B cell (primary cell): ENCODE results near the gene HDAC9. TPM values are rescaled to one million over a fixed set of nuclear protein-coding genes. Genes with fewer than 3 reads are reported as not detected.

ENCODE experiments used
- ATAC-seq: fragments of 200-7000 bp; cut with Tn5 transposase; one replicate; pipeline ENCODE4 v1.10.0; 2021; ENCODE audit warnings: low read depth, mild to moderate bottlenecking, moderate number of reproducible peaks, moderate library complexity
- CTCF ChIA-PET: fragments of 350-600 bp; sonication (Branson Sonifier 250); formaldehyde crosslinking; loops from one replicate; lab custom pipeline; 2021; ENCODE audit warnings: antibody characterized with exemption, inconsistent platforms; lab: Charles Lee
- POLR2A ChIA-PET: fragments of 350-600 bp; sonication (Branson Sonifier 250); formaldehyde crosslinking; loops from one replicate; lab custom pipeline; 2021; ENCODE audit warnings: antibody characterized with exemption; lab: Charles Lee
- DNase-seq: peaks from one replicate; pipeline ENCODE4 v3.0.0; 2013
- H2AFZ ChIP-seq: 2 replicates; pipeline ENCODE4 v1.6.1; 2012; ENCODE audit warnings: mild to moderate bottlenecking, low read depth, low read length; ENCODE audit not compliant: insufficient read depth, poor library complexity, severe bottlenecking
- H3K27ac ChIP-seq, 2 donors: 1 replicate in 1 of 2; 2 replicates in 1 of 2; pipeline ENCODE4 v1.5.1; 2012 to 2013; ENCODE audit warnings: low read length in 2 of 2, mild to moderate bottlenecking in 2 of 2, moderate library complexity in 1 of 2
- H3K27me3 ChIP-seq, 4 experiments: fragments of 200-600 bp in 1 of 4; sonication (generic) in 1 of 4; replicated peaks in 1 of 4; 1 replicate in 2 of 4; 2 replicates in 2 of 4; pipeline versions ENCODE4 v1.6.1 to v1.7.0; 2013 to 2016; ENCODE audit warnings: low read length in 3 of 4, mild to moderate bottlenecking in 2 of 4, mixed read lengths in 1 of 4, moderate library complexity in 1 of 4; ENCODE audit not compliant: insufficient read depth in 4 of 4, control insufficient read depth in 3 of 4; ENCODE audit errors: control extremely low read depth in 1 of 4
- H3K36me3 ChIP-seq, 2 experiments: replicated peaks in 1 of 2; 1 replicate in 1 of 2; 2 replicates in 1 of 2; pipeline versions ENCODE4 v1.6.1 to v1.7.1; 2013; ENCODE audit warnings: low read length in 1 of 2; ENCODE audit not compliant: insufficient read depth in 2 of 2, control insufficient read depth in 1 of 2; ENCODE audit errors: control extremely low read depth in 1 of 2, extremely low read depth in 1 of 2
- H3K4me1 ChIP-seq, 2 donors: fragments of 200-600 bp in 1 of 2; sonication (generic) in 1 of 2; 1 replicate in 1 of 2; 2 replicates in 1 of 2; pipeline versions ENCODE4 v1.5.1 to v1.6.1; 2013 to 2017; ENCODE audit warnings: low read length in 2 of 2; ENCODE audit not compliant: control insufficient read depth in 2 of 2, insufficient read depth in 2 of 2
- H3K4me2 ChIP-seq: replicated peaks from 2 replicates; pipeline ENCODE3; 2012; ENCODE audit warnings: mild to moderate bottlenecking, low read depth, low read length; ENCODE audit not compliant: poor library complexity, severe bottlenecking
- H3K4me3 ChIP-seq, 5 experiments: fragments of 200-600 bp in 1 of 5; sonication (generic) in 1 of 5; 1 replicate in 3 of 5; 2 replicates in 2 of 5; pipeline versions ENCODE4 v1.5.1 to v1.7.0; 2011 to 2016; ENCODE audit warnings: low read length in 4 of 5, mild to moderate bottlenecking in 4 of 5, low read depth in 2 of 5, control low read depth in 1 of 5, moderate library complexity in 1 of 5; ENCODE audit not compliant: insufficient read depth in 1 of 5; ENCODE audit errors: control extremely low read depth in 1 of 5, extremely low read depth in 1 of 5
- H3K79me2 ChIP-seq: fragments of 200-600 bp; sonication (generic); one replicate; pipeline ENCODE4 v1.6.0; 2016; ENCODE audit warnings: low read length; ENCODE audit not compliant: control insufficient read depth, insufficient read depth
- H3K9ac ChIP-seq: fragments of 200-600 bp; sonication (generic); 2 replicates; pipeline ENCODE4 v1.6.1; 2017; ENCODE audit warnings: mild to moderate bottlenecking, low read length, moderate library complexity
- H3K9me3 ChIP-seq, 3 donors: one replicate each; pipeline versions ENCODE4 v1.6.1 to v1.7.1; 2013; ENCODE audit warnings: low read length in 2 of 3; ENCODE audit not compliant: control insufficient read depth in 2 of 3, insufficient read depth in 1 of 3; ENCODE audit errors: control extremely low read depth in 1 of 3
- H4K20me1 ChIP-seq: 2 replicates; pipeline ENCODE4 v1.6.0; 2012; ENCODE audit warnings: mild to moderate bottlenecking, low read length; ENCODE audit not compliant: insufficient read depth, control insufficient read depth, poor library complexity, severe bottlenecking
- H3K27ac Mint-ChIP-seq: one replicate; pipeline ENCODE4 v1.8.0; 2021; ENCODE audit warnings: mixed read lengths
- H3K27me3 Mint-ChIP-seq: one replicate; pipeline ENCODE4 v1.8.0; 2021; ENCODE audit warnings: mixed read lengths
- H3K4me1 Mint-ChIP-seq: one replicate; pipeline ENCODE4 v1.8.0; 2021; ENCODE audit warnings: mixed read lengths
- H3K4me3 Mint-ChIP-seq: one replicate; pipeline ENCODE4 v1.8.0; 2021; ENCODE audit warnings: mixed read lengths
- H3K9me3 Mint-ChIP-seq: one replicate; pipeline ENCODE4 v1.8.0; 2022; ENCODE audit warnings: mixed read lengths; ENCODE audit not compliant: insufficient read depth
- CTCF ChIP-seq: fragments of 200-600 bp; IDR thresholded peaks from one replicate; pipeline ENCODE4 v1.8.0; 2022; ENCODE audit warnings: antibody characterized with exemption, mild to moderate bottlenecking
- EZH2 ChIP-seq: IDR thresholded peaks from 2 replicates; pipeline ENCODE4 v1.6.1; 2012; ENCODE audit warnings: borderline replicate concordance, low read depth, mild to moderate bottlenecking, moderate library complexity, low read length; ENCODE audit not compliant: insufficient read depth, poor library complexity, severe bottlenecking
- WGBS: methylation state at CpG from one replicate; pipeline ENCODE4 v1.1.5; 2013; ENCODE audit warnings: missing lambda C conversion rate; ENCODE audit not compliant: insufficient coverage; 5-methylcytosine and 5-hydroxymethylcytosine counted together
- intact Hi-C: fragments of 100-400 bp; cut with micrococcal nuclease; formaldehyde crosslinking; loops from one replicate; pipeline ENCODE4 v1.10.0; 2022
- polyA plus RNA-seq: library from polyadenylated mRNA; depleted of rRNA; stranded (reverse); fragments of >200 nt; gene quantifications from 2 replicates; pipeline ENCODE4 v1.2.3, GENCODE V29; 2012
- total RNA-seq, 2 donors: library from RNA; stranded (reverse); fragments of 120-200 nt in 1 of 2; gene quantifications; 1 replicate in 1 of 2; 2 replicates in 1 of 2; pipeline versions ENCODE4 v1.2.3 to v1.2.4, GENCODE V29; 2013 to 2022

HDAC9 gene
- total and polyA plus RNA-seq, 2 donors (not counting 1 experiment from before 2014, with no cell fraction given), result 49.1 to 64.8 TPM

DNA sequence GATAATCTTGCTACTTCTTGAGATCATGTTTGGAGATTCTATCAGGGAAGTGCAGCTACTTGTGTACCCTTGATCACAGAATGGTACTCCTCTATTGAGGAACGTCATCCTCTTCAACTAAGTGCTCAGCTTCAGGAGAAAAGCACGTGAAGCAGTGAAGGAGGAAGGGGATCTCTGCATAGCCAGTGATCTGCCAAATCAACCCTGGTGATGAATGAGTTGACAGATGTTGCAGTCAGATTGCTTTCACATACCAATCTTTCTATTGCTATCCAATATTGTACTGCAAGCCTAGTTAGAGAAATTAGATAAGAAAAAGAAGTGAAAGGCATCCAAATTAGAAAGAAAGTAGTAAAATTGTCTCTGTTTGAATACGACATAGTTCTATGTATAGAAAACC is 312.5 kb downstream of the HDAC9 start:
- Mint-ChIP-seq H3K27ac (no peak overlapping the region), H3K4me1 (no peaks in the 10 kb centered on the region), H3K27me3 (no peaks in the 10 kb centered on the region), H3K9me3 (peaks cover 5% of the 10 kb centered on the region), H3K4me3 (no peak overlapping the region)
- H3K9ac ChIP-seq, result no peak overlapping the region
- H4K20me1 ChIP-seq, result no peaks in the 10 kb centered on the region
- no peak overlapping the region for H3K4me3 ChIP-seq
- no peak overlapping the region for H3K27ac ChIP-seq
- CTCF ChIA-PET, result no interaction called here
- no peaks in the 10 kb centered on the region for H3K4me1 ChIP-seq
- TF ChIP-seq EZH2 (no peak), CTCF (no peak)
- H3K79me2 ChIP-seq, result no peaks in the 10 kb centered on the region
- POLR2A ChIA-PET, result no interaction called here
- no peaks in the 10 kb centered on the region for H3K27me3 ChIP-seq
- ATAC-seq (no peak), DNase-seq (no peak)
- peaks cover 0 to 7% (median 2%) of the 10 kb centered on the region in 3 donors for H3K9me3 ChIP-seq
- H3K4me2 ChIP-seq, result no peak overlapping the region
- intact Hi-C loops, result no loop called here
- H2AFZ ChIP-seq, result no peak overlapping the region
- H3K36me3 ChIP-seq, result no peaks in the 10 kb centered on the region
- no CpG with 5 or more reads among the region's 3 CpGs for WGBS

GRCh38 chr7:18815261-18815960 is 319.9 kb downstream of the HDAC9 start:
- Mint-ChIP-seq H3K27ac (no peak overlapping the region), H3K4me3 (no peak overlapping the region), H3K27me3 (no peaks in the 10 kb centered on the region), H3K4me1 (no peaks in the 10 kb centered on the region), H3K9me3 (peaks cover 8% of the 10 kb centered on the region)
- Histone ChIP-seq H3K79me2 (no peaks in the 10 kb centered on the region), H2AFZ (no peak overlapping the region), H3K9me3 (peaks cover 0 to 7% (median 2%) of the 10 kb centered on the region in 3 donors), H3K4me1 (no peaks in the 10 kb centered on the region), H3K4me2 (no peak overlapping the region), H3K9ac (no peak overlapping the region), H3K27me3 (no peaks in the 10 kb centered on the region), H3K4me3 (no peak overlapping the region), H3K36me3 (no peaks in the 10 kb centered on the region), H4K20me1 (no peaks in the 10 kb centered on the region), H3K27ac (no peak overlapping the region)
- WGBS, result 95% methylated on average over 3 of the region's 3 CpGs
- intact Hi-C loops, result no loop called here
- ChIA-PET POLR2A (no interaction called here), CTCF (no interaction called here)
- no peak for TF ChIP-seq CTCF
- TF ChIP-seq EZH2, result no peak
- ATAC-seq (no peak), DNase-seq (no peak)
